ENCODE measurements around the gene FGF11. TPM values are rescaled to one million over a fixed set of nuclear protein-coding genes. Genes with fewer than 3 reads are reported as not detected.

FGF11 gene
- total and polyA plus RNA-seq, 2 donors from 2014 or later: 1.4 to 7.7 TPM

DNA sequence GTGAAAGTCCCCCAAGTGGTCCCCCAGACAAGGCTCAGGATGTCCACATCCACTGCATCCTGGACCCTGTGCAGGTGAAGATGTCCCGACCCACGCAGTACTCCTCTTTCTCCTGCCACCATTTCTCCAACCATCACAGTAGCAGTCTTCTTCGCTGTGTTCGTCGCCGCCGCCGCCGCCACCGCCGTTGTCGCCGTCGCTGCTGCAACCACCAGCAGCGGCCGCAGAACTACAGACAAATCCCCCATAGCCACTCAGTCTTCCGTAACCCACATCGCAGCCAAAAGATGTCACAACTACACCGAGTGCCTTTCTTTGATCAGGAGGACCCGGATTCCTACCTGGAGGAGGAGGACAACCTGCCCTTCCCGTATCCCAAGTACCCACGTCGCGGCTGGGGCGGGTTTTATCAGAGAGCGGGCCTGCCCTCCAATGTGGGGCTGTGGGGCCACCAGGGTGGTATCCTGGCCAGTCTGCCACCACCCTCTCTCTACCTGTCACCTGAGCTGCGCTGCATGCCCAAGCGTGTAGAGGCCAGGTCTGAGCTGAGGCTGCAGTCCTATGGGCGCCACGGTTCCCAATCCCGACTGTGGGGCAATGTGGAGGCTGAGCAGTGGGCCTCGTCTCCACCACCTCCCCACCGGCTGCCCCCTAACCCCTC, 13.0 kb upstream of the FGF11 start:
- H3K27me3 ChIP-seq (ENCODE audit: control insufficient read depth, insufficient read depth, low read length): no peaks in the 10 kb centered on the region
- FAIRE-seq (no peak), DNase-seq (no peak)
- H3K27ac ChIP-seq (ENCODE audit: low read depth in 2 of 2, low read length in 2 of 2): no peak overlapping the region
- TF ChIP-seq, protein P1, sequence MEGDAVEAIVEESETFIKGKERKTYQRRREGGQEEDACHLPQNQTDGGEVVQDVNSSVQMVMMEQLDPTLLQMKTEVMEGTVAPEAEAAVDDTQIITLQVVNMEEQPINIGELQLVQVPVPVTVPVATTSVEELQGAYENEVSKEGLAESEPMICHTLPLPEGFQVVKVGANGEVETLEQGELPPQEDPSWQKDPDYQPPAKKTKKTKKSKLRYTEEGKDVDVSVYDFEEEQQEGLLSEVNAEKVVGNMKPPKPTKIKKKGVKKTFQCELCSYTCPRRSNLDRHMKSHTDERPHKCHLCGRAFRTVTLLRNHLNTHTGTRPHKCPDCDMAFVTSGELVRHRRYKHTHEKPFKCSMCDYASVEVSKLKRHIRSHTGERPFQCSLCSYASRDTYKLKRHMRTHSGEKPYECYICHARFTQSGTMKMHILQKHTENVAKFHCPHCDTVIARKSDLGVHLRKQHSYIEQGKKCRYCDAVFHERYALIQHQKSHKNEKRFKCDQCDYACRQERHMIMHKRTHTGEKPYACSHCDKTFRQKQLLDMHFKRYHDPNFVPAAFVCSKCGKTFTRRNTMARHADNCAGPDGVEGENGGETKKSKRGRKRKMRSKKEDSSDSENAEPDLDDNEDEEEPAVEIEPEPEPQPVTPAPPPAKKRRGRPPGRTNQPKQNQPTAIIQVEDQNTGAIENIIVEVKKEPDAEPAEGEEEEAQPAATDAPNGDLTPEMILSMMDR (IDR thresholded peaks at IDR 0.05; ENCODE audit: borderline replicate concordance, extremely low read depth, insufficient read depth): no peak
- no peak overlapping the region for H3K4me3 ChIP-seq (ENCODE audit: low read length in 3 of 3)
- no peaks in the 10 kb centered on the region for H3K4me1 ChIP-seq (ENCODE audit: control insufficient read depth in 2 of 3, insufficient read depth in 2 of 3, low read depth in 1 of 3, low read length in 3 of 3)
- H3K36me3 ChIP-seq (ENCODE audit: control insufficient read depth in 2 of 3, insufficient read depth in 3 of 3, low read length in 3 of 3): no peaks in the 10 kb centered on the region
- intact Hi-C loops (cut with DNase I): no loop called here
- H3K9me3 ChIP-seq (ENCODE audit: control insufficient read depth in 2 of 3, insufficient read depth in 1 of 3, low read length in 3 of 3): no peaks in the 10 kb centered on the region
- H3K9ac ChIP-seq (ENCODE audit: low read length in 3 of 3): no peak overlapping the region

DNA sequence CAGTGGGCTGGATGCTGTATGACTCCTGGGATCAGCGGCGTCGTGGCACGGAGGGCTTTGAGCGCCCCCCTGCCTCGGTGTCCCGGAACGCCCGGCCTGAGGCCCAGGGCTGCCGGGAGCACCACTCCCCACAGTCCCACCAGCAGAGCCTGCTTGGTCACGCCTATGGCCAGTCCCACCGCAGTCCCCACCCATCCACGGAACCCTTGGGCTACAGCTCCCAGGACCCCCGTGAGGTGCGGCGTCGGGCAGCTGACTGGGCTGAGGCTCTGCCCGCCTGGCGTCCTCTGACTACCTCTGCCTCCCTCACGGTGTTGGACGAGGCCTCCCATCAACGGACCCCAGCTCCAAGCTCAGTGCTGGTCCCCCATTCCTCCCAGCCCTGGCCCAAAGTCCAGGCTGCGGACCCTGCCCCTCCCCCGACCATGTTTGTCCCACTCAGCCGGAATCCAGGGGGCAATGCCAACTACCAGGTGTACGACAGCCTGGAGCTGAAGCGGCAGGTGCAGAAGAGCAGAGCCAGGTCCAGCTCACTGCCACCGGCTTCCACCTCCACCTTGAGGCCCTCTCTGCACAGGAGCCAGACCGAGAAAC, 12.3 kb upstream of the FGF11 start:
- H3K27ac ChIP-seq (ENCODE audit: low read depth in 2 of 2, low read length in 2 of 2): no peak overlapping the region
- H3K4me3 ChIP-seq (ENCODE audit: low read length in 3 of 3): no peak overlapping the region
- FAIRE-seq (no peak), DNase-seq (peak in 1 of 5 donors; percentile 51)
- intact Hi-C loops (cut with DNase I): no loop called here
- no peak overlapping the region for H3K9ac ChIP-seq (ENCODE audit: low read length in 3 of 3)
- no peaks in the 10 kb centered on the region for H3K27me3 ChIP-seq (ENCODE audit: control insufficient read depth, insufficient read depth, low read length)
- TF ChIP-seq, protein P1 (IDR thresholded peaks at IDR 0.05; ENCODE audit: borderline replicate concordance, extremely low read depth, insufficient read depth): no peak
- H3K36me3 ChIP-seq (ENCODE audit: control insufficient read depth in 2 of 3, insufficient read depth in 3 of 3, low read length in 3 of 3): no peaks in the 10 kb centered on the region
- no peaks in the 10 kb centered on the region for H3K4me1 ChIP-seq (ENCODE audit: control insufficient read depth in 2 of 3, insufficient read depth in 2 of 3, low read depth in 1 of 3, low read length in 3 of 3)
- H3K9me3 ChIP-seq (ENCODE audit: control insufficient read depth in 2 of 3, insufficient read depth in 1 of 3, low read length in 3 of 3): no peaks in the 10 kb centered on the region

DNA sequence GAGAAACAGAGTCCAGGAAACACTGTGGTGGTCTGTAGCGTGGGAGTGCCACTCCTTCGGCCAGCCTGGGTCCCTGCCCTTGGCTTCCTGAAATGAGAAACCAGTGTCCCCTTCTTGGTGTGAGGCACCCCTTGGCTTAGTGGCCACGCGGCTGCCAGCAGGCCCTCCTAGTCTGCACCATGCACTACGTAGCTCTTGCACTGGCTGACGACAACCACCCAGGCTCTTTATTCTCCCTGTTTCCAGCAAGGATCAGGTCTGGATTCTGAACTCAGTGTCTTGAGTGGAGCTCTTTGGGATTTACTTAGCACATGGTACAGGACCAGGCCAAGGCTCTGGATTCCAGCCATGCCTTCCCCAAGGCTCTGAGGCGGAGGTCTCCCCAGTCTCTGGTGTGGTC, 11.8 kb upstream of the FGF11 start:
- TF ChIP-seq, protein P1 (IDR thresholded peaks at IDR 0.05; ENCODE audit: borderline replicate concordance, extremely low read depth, insufficient read depth): no peak
- H3K27ac ChIP-seq (ENCODE audit: low read depth in 2 of 2, low read length in 2 of 2): no peak overlapping the region
- intact Hi-C loops (cut with DNase I): no loop called here
- no peak for FAIRE-seq
- H3K9ac ChIP-seq (ENCODE audit: low read length in 3 of 3): no peak overlapping the region
- no peaks in the 10 kb centered on the region for H3K36me3 ChIP-seq (ENCODE audit: control insufficient read depth in 2 of 3, insufficient read depth in 3 of 3, low read length in 3 of 3)
- DNase-seq: no peak
- no peaks in the 10 kb centered on the region for H3K4me1 ChIP-seq (ENCODE audit: control insufficient read depth in 2 of 3, insufficient read depth in 2 of 3, low read depth in 1 of 3, low read length in 3 of 3)
- no peaks in the 10 kb centered on the region for H3K9me3 ChIP-seq (ENCODE audit: control insufficient read depth in 2 of 3, insufficient read depth in 1 of 3, low read length in 3 of 3)
- H3K27me3 ChIP-seq (ENCODE audit: control insufficient read depth, insufficient read depth, low read length): no peaks in the 10 kb centered on the region
- H3K4me3 ChIP-seq (ENCODE audit: low read length in 3 of 3): no peak overlapping the region

Measured in kidney (tissue), 14 donors.